Caco-2 (cell line): Measurements from ENCODE around the gene SARS1. TPM values are rescaled to one million over a fixed set of nuclear protein-coding genes. Genes with fewer than 3 reads are reported as not detected.

Source experiments
- BruUV-seq: library from RNA; stranded (reverse); fragments of 400-500 nt; replicated peaks from 2 replicates; lab custom pipeline; 2021; lab: Mats Ljungman, UMichigan
- CTCF ChIA-PET: fragments of 300-600 bp; sonication (Branson Sonifier 250); formaldehyde crosslinking; loops from one replicate; lab custom pipeline; 2022; ENCODE audit warnings: antibody characterized with exemption; lab: Charles Lee
- POLR2A ChIA-PET: fragments of 300-600 bp; sonication (Branson Sonifier 250); formaldehyde crosslinking; loops from one replicate; lab custom pipeline; 2022; ENCODE audit warnings: antibody characterized with exemption; lab: Charles Lee
- DNase-seq, 2 experiments: peaks; one replicate each; pipeline versions ENCODE4 v3.0.0 to v3.0.0-alpha.2; 2020 to 2022
- H3K27me3 ChIP-seq: replicated peaks from 2 replicates; pipeline ENCODE4 v1.6.0; 2011; ENCODE audit warnings: low read length; ENCODE audit not compliant: control insufficient read depth, insufficient read depth
- H3K36me3 ChIP-seq: 2 replicates; pipeline ENCODE4 v1.5.1; 2011; ENCODE audit warnings: low read length; ENCODE audit not compliant: control insufficient read depth, insufficient read depth
- H3K4me1 ChIP-seq: fragments of 250-450 bp; sonication (Bioruptor Pico); 2 replicates; pipeline ENCODE4 v1.5.1; 2020; ENCODE audit warnings: mild to moderate bottlenecking
- H3K4me3 ChIP-seq: 2 replicates; pipeline ENCODE4 v1.5.1; 2011; ENCODE audit warnings: low read depth, mild to moderate bottlenecking, control low read depth, low read length
- H3K9me3 ChIP-seq: fragments of 250-450 bp; sonication (Bioruptor Pico); 2 replicates; pipeline ENCODE4 v1.5.1; 2020; ENCODE audit warnings: mild to moderate bottlenecking, moderate library complexity
- H3K27ac Mint-ChIP-seq: one replicate; pipeline ENCODE4 v1.8.0; 2022; ENCODE audit warnings: mixed read lengths; ENCODE audit not compliant: unreplicated experiment
- H3K27me3 Mint-ChIP-seq: one replicate; pipeline ENCODE4 v1.8.0; 2022; ENCODE audit warnings: mixed read lengths; ENCODE audit not compliant: insufficient read depth, unreplicated experiment
- H3K36me3 Mint-ChIP-seq: one replicate; pipeline ENCODE4 v1.8.0; 2022; ENCODE audit warnings: mild to moderate bottlenecking, mixed read lengths; ENCODE audit not compliant: insufficient read depth, unreplicated experiment
- H3K4me1 Mint-ChIP-seq: one replicate; pipeline ENCODE4 v1.8.0; 2022; ENCODE audit warnings: low read depth, mixed read lengths; ENCODE audit not compliant: unreplicated experiment
- H3K4me3 Mint-ChIP-seq: one replicate; pipeline ENCODE4 v1.8.0; 2022; ENCODE audit warnings: mild to moderate bottlenecking, moderate library complexity, mixed read lengths; ENCODE audit not compliant: unreplicated experiment
- H3K9me3 Mint-ChIP-seq: one replicate; pipeline ENCODE4 v1.8.0; 2022; ENCODE audit warnings: mixed read lengths; ENCODE audit not compliant: unreplicated experiment
- intact Hi-C: fragments of 100-400 bp; cut with micrococcal nuclease; formaldehyde crosslinking; loops from one replicate; pipeline ENCODE4 v1.10.0; 2022; ENCODE audit not compliant: unreplicated experiment
- total RNA-seq: library from RNA; stranded (reverse); gene quantifications from 2 replicates; pipeline ENCODE4 v1.2.3, GENCODE V29; 2022
- TF ChIP-seq, protein P1 (sequence below), 2 experiments: fragments of 200-600 bp in 1 of 2; IDR thresholded peaks; 1 replicate in 1 of 2; 2 replicates in 1 of 2; pipeline versions ENCODE4 v1.5.1 to v1.8.0; 2011 to 2022; ENCODE audit warnings: antibody characterized with exemption in 1 of 2, control low read depth in 1 of 2, inconsistent platforms in 1 of 2, low read depth in 1 of 2, low read length in 1 of 2, mild to moderate bottlenecking in 1 of 2, moderate library complexity in 1 of 2; ENCODE audit not compliant: insufficient read depth in 1 of 2, severe bottlenecking in 1 of 2, unreplicated experiment in 1 of 2

SARS1 gene
- total RNA-seq, 1 experiment from 2014 or later: 225 TPM

DNA sequence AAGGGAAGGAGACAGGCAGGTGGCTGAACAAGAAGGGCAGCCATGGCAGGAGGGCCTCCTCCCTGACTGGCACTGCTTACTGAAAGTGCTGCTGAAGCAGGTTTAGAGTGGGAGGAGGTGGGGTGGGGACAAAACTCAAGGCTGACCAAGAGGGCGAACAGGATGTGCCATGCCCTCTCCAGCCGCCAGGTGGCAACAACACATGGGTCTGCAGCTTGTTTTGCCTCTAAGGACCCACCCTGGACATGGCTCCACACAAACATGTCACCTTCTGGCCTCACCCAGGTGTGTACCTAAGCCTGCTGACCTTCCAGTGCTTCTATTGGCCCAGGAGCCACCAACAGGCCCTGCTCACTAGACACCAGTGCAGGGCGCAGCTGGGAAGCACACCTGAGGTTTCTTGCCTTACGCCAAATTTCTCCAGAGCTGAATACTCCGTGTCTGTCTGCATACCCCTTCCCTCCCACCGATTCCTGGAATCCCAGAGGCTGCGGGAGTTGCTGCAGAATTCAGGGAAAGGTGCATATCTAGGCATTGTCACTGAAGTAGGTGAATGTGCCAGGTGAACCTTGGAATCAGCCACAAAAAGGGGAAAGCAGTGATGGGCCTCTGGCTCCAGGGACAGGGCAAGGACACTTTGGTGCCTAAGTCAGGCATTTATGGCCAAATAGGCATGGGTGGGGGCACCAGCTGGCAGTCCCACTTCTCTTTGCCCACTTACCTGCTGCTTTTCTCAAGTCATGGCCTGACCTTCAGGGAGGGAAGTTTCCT is 63.9 kb downstream of the SARS1 start:
- Histone ChIP-seq H3K4me3 (no peak overlapping the region), H3K36me3 (no peaks in the 10 kb centered on the region), H3K4me1 (peaks cover 41% of the 10 kb centered on the region), H3K27me3 (no peaks in the 10 kb centered on the region), H3K9me3 (no peaks in the 10 kb centered on the region)
- Mint-ChIP-seq H3K36me3 (peaks cover 8% of the 10 kb centered on the region), H3K27me3 (no peaks in the 10 kb centered on the region), H3K27ac (peak overlapping the region; percentile 5), H3K9me3 (no peaks in the 10 kb centered on the region), H3K4me1 (peaks cover 15% of the 10 kb centered on the region), H3K4me3 (no peak overlapping the region)
- peak; percentile 83 to 84 for DNase-seq
- ChIA-PET POLR2A (interaction anchor here (0.6 kb wide), 1 partner anchor 161 kb away, joined by 3 read pairs; no protein-coding TSS in a partner anchor), CTCF (interaction anchor here (0.6 to 1.6 kb wide), 6 partner anchors 29 to 432 kb away, joined by 3 to 15 read pairs (median 4); partner anchors contain the start of genes MYBPHL and SORT1)
- TF ChIP-seq, protein P1, sequence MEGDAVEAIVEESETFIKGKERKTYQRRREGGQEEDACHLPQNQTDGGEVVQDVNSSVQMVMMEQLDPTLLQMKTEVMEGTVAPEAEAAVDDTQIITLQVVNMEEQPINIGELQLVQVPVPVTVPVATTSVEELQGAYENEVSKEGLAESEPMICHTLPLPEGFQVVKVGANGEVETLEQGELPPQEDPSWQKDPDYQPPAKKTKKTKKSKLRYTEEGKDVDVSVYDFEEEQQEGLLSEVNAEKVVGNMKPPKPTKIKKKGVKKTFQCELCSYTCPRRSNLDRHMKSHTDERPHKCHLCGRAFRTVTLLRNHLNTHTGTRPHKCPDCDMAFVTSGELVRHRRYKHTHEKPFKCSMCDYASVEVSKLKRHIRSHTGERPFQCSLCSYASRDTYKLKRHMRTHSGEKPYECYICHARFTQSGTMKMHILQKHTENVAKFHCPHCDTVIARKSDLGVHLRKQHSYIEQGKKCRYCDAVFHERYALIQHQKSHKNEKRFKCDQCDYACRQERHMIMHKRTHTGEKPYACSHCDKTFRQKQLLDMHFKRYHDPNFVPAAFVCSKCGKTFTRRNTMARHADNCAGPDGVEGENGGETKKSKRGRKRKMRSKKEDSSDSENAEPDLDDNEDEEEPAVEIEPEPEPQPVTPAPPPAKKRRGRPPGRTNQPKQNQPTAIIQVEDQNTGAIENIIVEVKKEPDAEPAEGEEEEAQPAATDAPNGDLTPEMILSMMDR (IDR thresholded peaks at IDR 0.05; ENCODE audit: insufficient read depth in 1 of 2, low read depth in 1 of 2, low read length in 1 of 2, severe bottlenecking in 1 of 2, unreplicated experiment in 1 of 2): peak; percentile 72 to 74
- no TSS peak for BruUV-seq
- intact Hi-C loops: loop anchor here (1.0 kb wide), 1 partner anchor 122 kb away; no protein-coding TSS in a partner anchor

DNA sequence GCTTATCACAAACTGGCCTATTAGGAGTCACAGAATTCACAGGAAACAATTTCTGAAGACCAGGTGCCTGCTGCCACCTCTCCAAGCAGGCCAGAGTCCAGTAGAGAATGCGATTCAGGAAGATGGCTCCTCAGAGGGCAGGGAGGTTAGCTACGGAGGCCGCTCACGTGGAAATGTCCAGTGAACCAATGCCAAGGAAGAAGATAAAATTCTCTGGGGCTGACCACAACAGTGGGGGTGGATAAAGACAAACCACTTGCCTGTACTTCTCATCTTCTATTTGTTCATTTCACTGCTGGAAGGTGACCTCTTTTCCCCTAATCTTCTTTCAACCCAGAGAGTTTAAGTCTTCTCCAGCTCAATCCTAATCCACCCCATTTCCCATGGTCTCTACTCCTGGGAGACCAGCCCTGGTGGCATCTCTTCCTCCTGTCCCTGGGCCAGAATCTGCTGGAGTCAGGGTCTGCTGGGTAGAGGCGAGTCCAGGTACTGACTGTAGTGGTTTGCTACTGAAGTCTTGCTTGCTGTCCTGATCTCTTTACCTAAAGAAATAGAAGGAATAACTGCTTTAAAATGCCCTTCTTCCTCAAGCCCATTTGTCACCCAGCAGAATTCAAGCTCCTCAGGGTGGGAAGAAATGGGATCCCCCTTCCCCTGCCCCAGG is 66.0 kb downstream of the SARS1 start:
- Histone ChIP-seq H3K9me3 (no peaks in the 10 kb centered on the region), H3K4me3 (no peak overlapping the region), H3K4me1 (peaks cover 26% of the 10 kb centered on the region), H3K36me3 (no peaks in the 10 kb centered on the region), H3K27me3 (no peaks in the 10 kb centered on the region)
- H3K9me3 Mint-ChIP-seq: no peaks in the 10 kb centered on the region
- H3K4me3 Mint-ChIP-seq: no peak overlapping the region
- no peak overlapping the region for H3K27ac Mint-ChIP-seq
- H3K27me3 Mint-ChIP-seq: no peaks in the 10 kb centered on the region
- H3K4me1 Mint-ChIP-seq: peaks cover 11% of the 10 kb centered on the region
- TSS peak; percentile 19 for BruUV-seq
- ChIA-PET POLR2A (no interaction called here), CTCF (interaction anchor here (0.6 kb wide), 1 partner anchor 76 kb away, joined by 3 read pairs; no protein-coding TSS in a partner anchor)
- intact Hi-C loops: no loop called here
- peaks cover 8% of the 10 kb centered on the region for H3K36me3 Mint-ChIP-seq
- no peak for DNase-seq
- TF ChIP-seq, protein P1 (IDR thresholded peaks at IDR 0.05; ENCODE audit: insufficient read depth in 1 of 2, low read depth in 1 of 2, low read length in 1 of 2, severe bottlenecking in 1 of 2, unreplicated experiment in 1 of 2): no peak

DNA sequence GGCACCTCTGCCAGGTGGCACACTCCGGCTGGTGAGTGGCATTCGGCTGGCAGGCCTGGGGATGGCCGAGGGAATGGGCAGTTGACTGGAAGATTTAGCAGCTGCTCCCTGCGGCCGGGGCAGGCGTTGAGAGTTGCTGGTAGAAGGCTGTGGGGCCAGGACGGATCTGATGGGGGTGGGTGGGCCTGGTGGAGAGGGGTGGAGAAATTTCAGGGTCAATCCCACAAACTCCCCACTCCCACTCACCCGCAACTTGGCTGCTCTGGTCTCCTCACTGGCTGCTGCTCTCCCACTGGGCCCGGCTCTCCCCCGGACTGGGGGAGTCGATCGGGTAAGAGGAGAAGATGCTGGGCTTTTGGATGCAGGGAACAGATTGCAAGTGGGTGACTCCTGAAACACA is 67.1 kb downstream of the SARS1 start:
- Mint-ChIP-seq H3K4me1 (peaks cover under 1% of the 10 kb centered on the region), H3K4me3 (no peak overlapping the region), H3K27me3 (no peaks in the 10 kb centered on the region), H3K9me3 (no peaks in the 10 kb centered on the region), H3K36me3 (no peaks in the 10 kb centered on the region), H3K27ac (no peak overlapping the region)
- POLR2A ChIA-PET: no interaction called here
- Histone ChIP-seq H3K4me1 (peaks cover 16% of the 10 kb centered on the region), H3K27me3 (no peaks in the 10 kb centered on the region), H3K36me3 (no peaks in the 10 kb centered on the region), H3K9me3 (no peaks in the 10 kb centered on the region), H3K4me3 (no peak overlapping the region)
- no peak for DNase-seq
- intact Hi-C loops: no loop called here
- BruUV-seq: no TSS peak
- TF ChIP-seq, protein P1 (IDR thresholded peaks at IDR 0.05; ENCODE audit: insufficient read depth in 1 of 2, low read depth in 1 of 2, low read length in 1 of 2, severe bottlenecking in 1 of 2, unreplicated experiment in 1 of 2): no peak
- CTCF ChIA-PET: no interaction called here
